IPS DF 6.9 (cell line): Measurements from ENCODE around the gene NCK1.

Experiments
- DNase-seq: peaks from one replicate; pipeline ENCODE4 v3.0.0-alpha.2; 2013; ENCODE audit warnings: low read depth, low spot score
- H3K27ac ChIP-seq: one replicate; pipeline ENCODE4 v1.5.1; 2013; ENCODE audit warnings: low read length, control low read depth
- H3K27me3 ChIP-seq: 2 replicates; pipeline ENCODE4 v1.6.1; 2013; ENCODE audit warnings: mild to moderate bottlenecking, low read length; ENCODE audit not compliant: control insufficient read depth, insufficient read depth
- H3K36me3 ChIP-seq: 2 replicates; pipeline ENCODE4 v1.6.1; 2013; ENCODE audit warnings: low read length; ENCODE audit not compliant: control insufficient read depth, insufficient read depth
- H3K4me1 ChIP-seq: 2 replicates; pipeline ENCODE4 v1.6.1; 2013; ENCODE audit warnings: low read length; ENCODE audit not compliant: control insufficient read depth, insufficient read depth
- H3K4me3 ChIP-seq: 2 replicates; pipeline ENCODE4 v1.5.1; 2013; ENCODE audit warnings: mild to moderate bottlenecking, low read length
- H3K9me3 ChIP-seq: 2 replicates; pipeline ENCODE4 v1.6.1; 2013; ENCODE audit warnings: low read length, inconsistent platforms; ENCODE audit not compliant: control insufficient read depth, insufficient read depth
- WGBS: extraction: QIAGEN DNeasy Blood & Tissue Kit; methylation state at CpG from one replicate; pipeline ENCODE4 v1.1.7; 2013; ENCODE audit warnings: mixed read lengths, missing lambda C conversion rate; ENCODE audit not compliant: insufficient read length, insufficient coverage; 5-methylcytosine and 5-hydroxymethylcytosine counted together

The NCK1 gene

GRCh38 chr3:136906725-136907124 lies 44.7 kb downstream of the NCK1 start:
- no CpG with 5 or more reads among the region's 5 CpGs for whole genome bisulfite sequencing
- Histone ChIP-seq H3K27me3 (no peaks in the 10 kb centered on the region), H3K4me3 (no peak overlapping the region), H3K36me3 (no peaks in the 10 kb centered on the region), H3K9me3 (no peaks in the 10 kb centered on the region), H3K4me1 (peaks cover 6% of the 10 kb centered on the region), H3K27ac (no peak overlapping the region)
- no peak for DNase-seq

GRCh38 chr3:136908297-136908696 lies 46.3 kb downstream of the NCK1 start:
- H3K4me3 ChIP-seq: no peak overlapping the region
- H3K27me3 ChIP-seq: no peaks in the 10 kb centered on the region
- no peak overlapping the region for H3K27ac ChIP-seq
- no peak for DNase-seq
- H3K36me3 ChIP-seq: no peaks in the 10 kb centered on the region
- no peaks in the 10 kb centered on the region for H3K9me3 ChIP-seq
- no CpG with 5 or more reads among the region's 2 CpGs for WGBS
- peaks cover 6% of the 10 kb centered on the region for H3K4me1 ChIP-seq

- no peak overlapping the region for H3K4me3 ChIP-seq
- H3K27ac ChIP-seq: no peak overlapping the region
- H3K36me3 ChIP-seq: no peaks in the 10 kb centered on the region
- H3K27me3 ChIP-seq: no peaks in the 10 kb centered on the region
- peaks cover 6% of the 10 kb centered on the region for H3K4me1 ChIP-seq
- WGBS: no CpG with 5 or more reads among the region's 4 CpGs
- no peaks in the 10 kb centered on the region for H3K9me3 ChIP-seq
- no peak for DNase-seq
Measured at GRCh38 chr3:136909187-136909586, 47.2 kb downstream of the NCK1 start.

- Histone ChIP-seq H3K4me3 (no peak overlapping the region), H3K27me3 (no peaks in the 10 kb centered on the region), H3K36me3 (no peaks in the 10 kb centered on the region), H3K4me1 (peaks cover 6% of the 10 kb centered on the region), H3K27ac (no peak overlapping the region), H3K9me3 (no peaks in the 10 kb centered on the region)
- DNase-seq: no peak
- WGBS: no CpG with 5 or more reads among the region's 2 CpGs
Measured at GRCh38 chr3:136910697-136911096, 48.7 kb downstream of the NCK1 start.

DNA sequence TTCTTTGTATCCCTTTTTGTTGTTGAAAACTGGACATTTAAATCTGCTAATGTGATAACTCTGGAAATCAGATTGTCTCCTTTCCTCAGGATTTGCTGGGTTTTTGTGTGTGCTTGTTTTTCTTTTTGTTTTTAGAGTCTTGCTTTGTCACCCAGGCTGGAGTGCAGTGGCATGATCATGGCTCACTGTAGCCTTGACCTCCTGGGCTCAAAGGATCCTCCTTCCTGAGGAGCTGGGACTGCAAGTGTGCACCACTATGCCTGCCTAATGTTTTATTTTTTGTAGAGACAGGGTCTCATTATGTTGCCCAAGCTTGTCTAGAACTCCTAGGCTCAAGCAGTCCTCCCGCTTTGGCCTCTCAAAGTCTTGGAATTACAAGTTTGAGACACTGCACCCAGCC lies 51.2 kb downstream of the NCK1 start:
- H3K9me3 ChIP-seq: no peaks in the 10 kb centered on the region
- no peak overlapping the region for H3K4me3 ChIP-seq
- no peak overlapping the region for H3K27ac ChIP-seq
- no peaks in the 10 kb centered on the region for H3K4me1 ChIP-seq
- no CpG with 5 or more reads among the region's 1 CpG for WGBS
- no peaks in the 10 kb centered on the region for H3K36me3 ChIP-seq
- no peaks in the 10 kb centered on the region for H3K27me3 ChIP-seq
- DNase-seq: no peak

DNA sequence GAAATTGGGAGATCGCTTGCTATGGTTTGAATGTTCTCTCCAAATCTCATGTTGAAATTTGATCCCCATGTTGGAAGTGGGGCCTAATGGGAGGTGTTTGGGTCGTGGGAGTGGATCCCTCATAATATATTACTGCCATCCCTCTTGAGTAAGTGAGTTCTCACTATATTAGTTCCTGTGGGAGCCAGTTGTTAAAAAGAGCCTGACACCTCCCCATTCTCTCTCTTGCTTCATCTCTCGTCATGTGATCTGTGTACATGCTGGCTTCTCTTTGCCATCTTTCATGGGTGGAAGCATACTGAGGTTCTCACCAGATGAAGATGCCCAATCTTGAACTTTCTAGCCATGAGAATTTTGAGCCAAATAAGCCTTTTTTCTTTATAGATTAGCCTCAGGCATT lies 52.7 kb downstream of the NCK1 start:
- Histone ChIP-seq H3K9me3 (no peaks in the 10 kb centered on the region), H3K4me3 (no peak overlapping the region), H3K4me1 (no peaks in the 10 kb centered on the region), H3K27me3 (no peaks in the 10 kb centered on the region), H3K27ac (no peak overlapping the region), H3K36me3 (no peaks in the 10 kb centered on the region)
- WGBS: no CpG with 5 or more reads among the region's 3 CpGs
- DNase-seq: no peak

GRCh38 chr3:136916223-136916622 lies 54.2 kb downstream of the NCK1 start:
- Histone ChIP-seq H3K4me1 (no peaks in the 10 kb centered on the region), H3K4me3 (no peak overlapping the region), H3K27ac (no peak overlapping the region), H3K27me3 (no peaks in the 10 kb centered on the region), H3K9me3 (no peaks in the 10 kb centered on the region), H3K36me3 (no peaks in the 10 kb centered on the region)
- no peak for DNase-seq
- WGBS: no CpG with 5 or more reads among the region's 1 CpG

DNA sequence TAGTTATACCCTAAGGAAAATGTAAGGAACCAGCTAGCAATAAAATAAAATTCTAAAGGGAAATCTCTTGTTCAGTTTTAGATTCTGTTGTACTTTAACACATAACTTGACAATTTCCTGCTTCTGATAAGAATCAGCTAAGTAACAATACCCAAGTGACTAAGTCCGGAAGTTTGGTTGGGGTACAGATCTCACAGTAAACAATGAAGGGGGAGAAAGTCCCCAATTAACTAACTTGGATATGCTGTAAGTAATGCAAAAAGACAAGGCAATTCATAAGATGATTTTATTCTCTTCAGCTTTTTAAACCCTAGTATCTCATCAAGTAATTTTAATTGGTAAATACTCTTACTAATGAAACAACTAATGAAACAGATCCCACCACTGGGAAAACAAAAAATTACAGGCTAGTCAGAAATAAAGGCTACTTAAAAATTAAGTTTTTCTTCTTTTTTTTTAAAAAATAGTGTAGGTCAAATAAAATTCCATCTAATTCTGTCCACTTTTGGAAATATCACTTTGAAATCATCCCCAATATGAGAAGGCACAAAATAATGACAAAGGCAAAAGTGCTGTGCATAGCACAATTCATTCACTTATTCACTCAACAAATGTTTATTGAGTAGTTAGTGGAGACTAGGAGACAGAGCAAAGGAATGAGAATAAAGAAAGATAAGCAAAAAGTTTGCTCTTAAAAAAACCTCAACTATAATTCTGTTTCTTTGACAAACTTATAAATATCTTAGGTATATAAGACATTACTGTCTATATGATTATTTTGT lies 58.0 kb downstream of the NCK1 start:
- no peak overlapping the region for H3K27ac ChIP-seq
- no peaks in the 10 kb centered on the region for H3K9me3 ChIP-seq
- no peaks in the 10 kb centered on the region for H3K4me1 ChIP-seq
- no peak overlapping the region for H3K4me3 ChIP-seq
- DNase-seq: no peak
- no peaks in the 10 kb centered on the region for H3K36me3 ChIP-seq
- no peaks in the 10 kb centered on the region for H3K27me3 ChIP-seq
- WGBS: no CpG with 5 or more reads among the region's 1 CpG

DNA sequence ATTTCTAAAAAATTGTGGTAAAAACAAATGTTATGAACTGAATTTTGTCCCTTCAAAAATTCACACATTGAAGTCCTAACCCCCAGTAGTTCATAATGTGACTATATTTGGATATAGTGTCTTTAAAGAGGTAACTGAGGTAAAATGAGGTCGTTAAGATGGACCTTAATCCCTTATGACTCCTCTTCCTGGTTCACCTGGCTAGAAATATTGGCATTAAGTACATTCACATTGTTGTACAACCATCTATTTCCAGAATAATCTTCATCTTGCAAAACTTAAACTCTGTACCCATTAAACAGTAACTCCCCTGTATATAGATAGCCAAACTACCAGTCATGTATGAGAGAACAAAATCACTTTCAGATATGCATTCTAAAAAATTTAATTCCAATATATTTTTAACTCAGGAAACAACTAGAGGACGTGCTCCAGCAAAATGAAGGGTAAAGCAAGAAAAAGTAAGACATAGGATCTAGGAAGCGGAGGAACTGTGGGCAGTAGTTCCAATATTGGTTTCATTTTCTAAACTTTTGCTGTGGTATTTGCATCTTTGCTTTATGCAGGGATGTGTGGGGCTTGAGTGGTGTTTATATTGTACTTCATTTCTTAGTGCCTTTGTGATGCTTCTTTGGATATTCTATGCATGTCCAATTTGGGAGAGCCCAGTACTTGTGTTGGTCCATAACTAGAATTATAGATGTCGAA lies 59.0 kb downstream of the NCK1 start:
- no peak for DNase-seq
- WGBS: no CpG with 5 or more reads among the region's 4 CpGs
- Histone ChIP-seq H3K9me3 (no peaks in the 10 kb centered on the region), H3K36me3 (no peaks in the 10 kb centered on the region), H3K4me1 (no peaks in the 10 kb centered on the region), H3K27me3 (no peaks in the 10 kb centered on the region), H3K4me3 (no peak overlapping the region), H3K27ac (no peak overlapping the region)

- Histone ChIP-seq H3K27me3 (no peaks in the 10 kb centered on the region), H3K4me3 (no peak overlapping the region), H3K27ac (no peak overlapping the region), H3K9me3 (no peaks in the 10 kb centered on the region), H3K4me1 (no peaks in the 10 kb centered on the region), H3K36me3 (no peaks in the 10 kb centered on the region)
- WGBS: no CpG with 5 or more reads among the region's 7 CpGs
- no peak for DNase-seq
Measured at GRCh38 chr3:136925425-136926190, 63.6 kb downstream of the NCK1 start.
